Measurements from ENCODE around the gene GSK3B. TPM values are rescaled to one million over a fixed set of nuclear protein-coding genes. Genes with fewer than 3 reads are reported as not detected.

GSK3B gene
- total RNA-seq, 1 donor from 2014 or later: 71.6 TPM

GRCh38 chr3:119902061-119902460, 192.2 kb downstream of the GSK3B start:
- no peak for TF ChIP-seq CTCF (IDR thresholded peaks at IDR 0.05; ENCODE audit: insufficient read depth, low read length, poor library complexity, severe bottlenecking)
- no peak overlapping the region for H3K4me3 ChIP-seq (ENCODE audit: low read depth, low read length)
- DNase-seq (ENCODE audit: low read depth): no peak
- H3K27me3 ChIP-seq (ENCODE audit: control insufficient read depth, insufficient read depth, low read length): no peaks in the 10 kb centered on the region
- H3K36me3 ChIP-seq (ENCODE audit: control insufficient read depth, insufficient read depth, low read length): no peaks in the 10 kb centered on the region

GRCh38 chr3:119901148-119901547, 193.1 kb downstream of the GSK3B start:
- Histone ChIP-seq H3K4me3 (ENCODE audit: low read depth, low read length) (no peak overlapping the region), H3K27me3 (ENCODE audit: control insufficient read depth, insufficient read depth, low read length) (no peaks in the 10 kb centered on the region), H3K36me3 (ENCODE audit: control insufficient read depth, insufficient read depth, low read length) (no peaks in the 10 kb centered on the region)
- no peak for DNase-seq (ENCODE audit: low read depth)
- no peak for TF ChIP-seq CTCF (IDR thresholded peaks at IDR 0.05; ENCODE audit: insufficient read depth, low read length, poor library complexity, severe bottlenecking)

- no peak for DNase-seq (ENCODE audit: low read depth)
- H3K36me3 ChIP-seq (ENCODE audit: control insufficient read depth, insufficient read depth, low read length): no peaks in the 10 kb centered on the region
- no peak overlapping the region for H3K4me3 ChIP-seq (ENCODE audit: low read depth, low read length)
- no peak for TF ChIP-seq CTCF (IDR thresholded peaks at IDR 0.05; ENCODE audit: insufficient read depth, low read length, poor library complexity, severe bottlenecking)
- no peaks in the 10 kb centered on the region for H3K27me3 ChIP-seq (ENCODE audit: control insufficient read depth, insufficient read depth, low read length)
Observed at GRCh38 chr3:119899192-119899511, 195.1 kb downstream of the GSK3B start.

- H3K4me3 ChIP-seq (ENCODE audit: low read depth, low read length): no peak overlapping the region
- H3K36me3 ChIP-seq (ENCODE audit: control insufficient read depth, insufficient read depth, low read length): no peaks in the 10 kb centered on the region
- no peak for TF ChIP-seq CTCF (IDR thresholded peaks at IDR 0.05; ENCODE audit: insufficient read depth, low read length, poor library complexity, severe bottlenecking)
- no peaks in the 10 kb centered on the region for H3K27me3 ChIP-seq (ENCODE audit: control insufficient read depth, insufficient read depth, low read length)
- peak; percentile 47 for DNase-seq (ENCODE audit: low read depth)
Observed at GRCh38 chr3:119898478-119899191, 195.6 kb downstream of the GSK3B start.

- H3K27me3 ChIP-seq (ENCODE audit: control insufficient read depth, insufficient read depth, low read length): no peaks in the 10 kb centered on the region
- no peak for TF ChIP-seq CTCF (IDR thresholded peaks at IDR 0.05; ENCODE audit: insufficient read depth, low read length, poor library complexity, severe bottlenecking)
- H3K4me3 ChIP-seq (ENCODE audit: low read depth, low read length): no peak overlapping the region
- DNase-seq (ENCODE audit: low read depth): no peak
- H3K36me3 ChIP-seq (ENCODE audit: control insufficient read depth, insufficient read depth, low read length): no peaks in the 10 kb centered on the region
Observed at GRCh38 chr3:119894195-119894594, 200.1 kb downstream of the GSK3B start.

- Histone ChIP-seq H3K36me3 (ENCODE audit: control insufficient read depth, insufficient read depth, low read length) (no peaks in the 10 kb centered on the region), H3K27me3 (ENCODE audit: control insufficient read depth, insufficient read depth, low read length) (no peaks in the 10 kb centered on the region), H3K4me3 (ENCODE audit: low read depth, low read length) (no peak overlapping the region)
- no peak for DNase-seq (ENCODE audit: low read depth)
- no peak for TF ChIP-seq CTCF (IDR thresholded peaks at IDR 0.05; ENCODE audit: insufficient read depth, low read length, poor library complexity, severe bottlenecking)
Observed at GRCh38 chr3:119893769-119894168, 200.5 kb downstream of the GSK3B start.

All from kidney epithelial cell (primary cell).